Measurements from ENCODE around the gene ZG16. TPM values are rescaled to one million over a fixed set of nuclear protein-coding genes. Genes with fewer than 3 reads are reported as not detected.

ZG16 gene
- total and polyA plus RNA-seq, 2 of the 8 experiments (the other 6 are each of a cell fraction or from before 2014, with no cell fraction given): not detected

GRCh38 chr16:29816694-29817441 is 38.8 kb downstream of the ZG16 start:
- CTCF ChIA-PET (ENCODE audit: partially characterized antibody): interaction anchor here (0.6 to 17.5 kb wide), 13 partner anchors 9 to 981 kb away, joined by 3 to 212 read pairs (median 6); partner anchors contain the start of genes MAZ and TLCD3B
- Histone ChIP-seq H2BK15ac (ENCODE audit: low read length) (peak overlapping the region; percentile 16; the same call in 1 of the 2 replicates), H3K23ac (ENCODE audit: insufficient read length) (no peak overlapping the region), H2AFZ (ENCODE audit: low read length) (no peak overlapping the region), H3K27ac (ENCODE audit: low read depth, low read length) (peak overlapping the region; percentile 94; the same call in 1 of the 2 replicates), H3K36me3 (ENCODE audit: control insufficient read depth in 2 of 4, insufficient read depth in 4 of 4, low read length in 3 of 4) (peaks cover 12 to 23% (median 18%) of the 10 kb centered on the region in 4 experiments), H3K4me3 (ENCODE audit: extremely low read depth in 1 of 4, insufficient read depth in 2 of 4, low read depth in 3 of 4, low read length in 4 of 4) (peak overlapping the region; percentile 59 to 91 (median 83)), H3K4me1 (replicated peaks in 1 of 4; ENCODE audit: control insufficient read depth in 3 of 4, insufficient read depth in 4 of 4, low read length in 3 of 4) (peaks cover 0 to 31% (median 21%) of the 10 kb centered on the region in 4 experiments; a peak in 6 of 7 replicates), H3K79me1 (ENCODE audit: low read depth, low read length) (peaks cover 5% of the 10 kb centered on the region), H3K9ac (replicated peaks in 1 of 4; ENCODE audit: extremely low read depth in 1 of 4, low read depth in 3 of 4, low read length in 3 of 4) (peak overlapping the region; percentile 46 to 88 (median 75)), H4K20me1 (replicated peaks in 1 of 2; ENCODE audit: control insufficient read depth in 1 of 2, insufficient read depth in 2 of 2, low read length in 2 of 2) (peaks cover 2 to 4% of the 10 kb centered on the region in 2 experiments), H2AK5ac (ENCODE audit: low read depth, low read length) (no peak overlapping the region), H4K8ac (ENCODE audit: extremely low read depth, insufficient read depth, low read length) (peak overlapping the region; percentile 87; the same call in 1 of the 2 replicates), H4K5ac (ENCODE audit: insufficient read length, low read depth, low read length) (peak overlapping the region; percentile 31), H2BK12ac (ENCODE audit: low read depth, low read length) (no peak overlapping the region), H2BK5ac (ENCODE audit: low read depth, low read length) (peak overlapping the region; percentile 89), H3K14ac (ENCODE audit: insufficient read length) (no peak overlapping the region), H2BK120ac (replicated peaks; ENCODE audit: low read depth, low read length) (no peak overlapping the region), H3K27me3 (replicated peaks in 1 of 4; ENCODE audit: control insufficient read depth in 3 of 4, extremely low read depth in 1 of 4, insufficient read depth in 3 of 4, low read length in 3 of 4) (no peaks in the 10 kb centered on the region), H3K18ac (ENCODE audit: extremely low read depth, low read length) (peak overlapping the region; percentile 95), H3K4ac (replicated peaks; ENCODE audit: insufficient read length, low read depth, low read length) (no peak overlapping the region), H3K4me2 (ENCODE audit: insufficient read depth in 1 of 2, low read depth in 2 of 2, low read length in 2 of 2) (peak overlapping the region; percentile 91 to 92), H3K56ac (replicated peaks; ENCODE audit: insufficient read length, low read depth, low read length) (peak overlapping the region; percentile 62), H3K23me2 (ENCODE audit: low read depth, low read length) (peaks cover 21% of the 10 kb centered on the region), H3K9me3 (ENCODE audit: insufficient read depth in 2 of 2, low read depth in 1 of 2, low read length in 1 of 2) (no peaks in the 10 kb centered on the region), H4K91ac (replicated peaks; ENCODE audit: insufficient read length, low read length) (peak overlapping the region; percentile 61), H3K79me2 (ENCODE audit: control insufficient read depth in 1 of 2, insufficient read depth in 2 of 2, low read length in 2 of 2) (peaks cover 0 to 26% of the 10 kb centered on the region in 2 experiments; a peak in 1 of 4 replicates), H2BK20ac (ENCODE audit: low read length) (no peak overlapping the region)
- FAIRE-seq (no peak), DNase-seq (ENCODE audit: low read depth in 1 of 2, low spot score in 2 of 2) (peak in 1 of 2 experiments; percentile 80)
- POLR2A ChIA-PET (ENCODE audit: partially characterized antibody): interaction anchor here (0.7 to 16.6 kb wide), 15 partner anchors 9 to 204 kb away, joined by 3 to 167 read pairs (median 5); partner anchors contain the start of genes CDIPT, KIF22, MAZ and SEZ6L2
- WGBS, 2 experiments (ENCODE audit: extremely low coverage in 1 of 2, insufficient coverage in 1 of 2, insufficient read length in 1 of 2, insufficient replicate concordance in 2 of 2, low coverage in 1 of 2, low lambda C conversion rate in 2 of 2, missing lambda C conversion rate in 1 of 2): 4% methylated on average over 31 of the region's 37 CpGs; no CpG with 5 or more reads in 1 of the 2 experiments
- no peak for TF ChIP-seq TEAD4 (IDR thresholded peaks at IDR 0.05; ENCODE audit: low read depth, low read length)
